Upper lobe of right lung (tissue), 1 donor: ENCODE results near the gene LPCAT4. TPM values are rescaled to one million over a fixed set of nuclear protein-coding genes. Genes with fewer than 3 reads are reported as not detected.

Source experiments
- ATAC-seq: fragments of 200-7000 bp; cut with Tn5 transposase; one replicate; pipeline ENCODE4 v1.9.1; 2020; ENCODE audit warnings: mild to moderate bottlenecking, moderate library complexity
- DNase-seq: peaks from one replicate; pipeline ENCODE4 v3.0.0-alpha.2; 2020
- H3K27ac ChIP-seq: fragments of 200-600 bp; one replicate; pipeline ENCODE4 v1.8.0; 2022
- H3K27me3 ChIP-seq: fragments of 200-600 bp; one replicate; pipeline ENCODE4 v1.8.0; 2022; ENCODE audit warnings: mild to moderate bottlenecking
- H3K36me3 ChIP-seq: fragments of 200-600 bp; one replicate; pipeline ENCODE4 v1.8.0; 2022
- H3K4me1 ChIP-seq: fragments of 200-600 bp; one replicate; pipeline ENCODE4 v1.8.0; 2022
- H3K4me3 ChIP-seq: fragments of 200-600 bp; one replicate; pipeline ENCODE4 v1.8.0; 2022; ENCODE audit warnings: mild to moderate bottlenecking
- H3K9me3 ChIP-seq: fragments of 200-600 bp; one replicate; pipeline ENCODE4 v1.8.0; 2022
- CTCF ChIP-seq: fragments of 200-600 bp; IDR thresholded peaks from one replicate; pipeline ENCODE4 v1.8.0; 2022; ENCODE audit warnings: antibody characterized with exemption
- intact Hi-C: fragments of 100-400 bp; cut with DNase I; formaldehyde crosslinking; loops from one replicate; pipeline ENCODE4 v1.11.0; 2022
- total RNA-seq: library from RNA; stranded (reverse); fragmentation: NEBNext Ultra II Directional; extraction: Animal tissue kit (Norgen Biotek cat#: 25700); gene quantifications from one replicate; pipeline ENCODE4 v1.2.1, GENCODE V29; 2021
- donor health status: DM: no; HTN: yes; CAD: no; lungs with severe emphysema.

LPCAT4 gene
- total RNA-seq, 1 donor from 2014 or later: 31.5 TPM

DNA sequence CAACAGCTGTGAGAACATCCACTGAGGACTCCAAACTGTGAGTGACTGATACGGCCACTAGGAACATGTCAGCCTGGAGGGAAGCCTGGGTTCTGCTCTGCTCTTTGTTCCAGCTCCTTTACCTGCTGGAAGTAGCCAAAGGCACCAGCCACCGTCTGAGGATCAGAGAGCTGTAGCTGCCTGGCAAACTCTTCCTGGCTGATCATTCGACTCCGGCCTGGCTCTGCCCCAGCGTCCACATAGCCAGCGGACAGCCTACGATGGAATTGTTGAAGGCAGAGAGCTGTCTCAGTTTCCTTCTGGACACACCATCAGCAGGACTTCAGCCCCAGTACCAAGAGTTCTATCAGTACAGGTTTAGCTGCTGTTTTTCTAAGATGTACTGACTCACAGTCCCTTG is 5.7 kb downstream of the LPCAT4 start:
- Histone ChIP-seq H3K9me3 (no peaks in the 10 kb centered on the region), H3K4me1 (peaks cover 9% of the 10 kb centered on the region), H3K36me3 (peaks cover 25% of the 10 kb centered on the region), H3K27ac (no peak overlapping the region), H3K27me3 (no peaks in the 10 kb centered on the region), H3K4me3 (no peak overlapping the region)
- intact Hi-C loops: no loop called here
- TF ChIP-seq CTCF: no peak
- no peak for ATAC-seq
- peak; percentile 35 for DNase-seq

GRCh38 chr15:34360298-34360697 is 6.7 kb downstream of the LPCAT4 start:
- Histone ChIP-seq H3K9me3 (no peaks in the 10 kb centered on the region), H3K27me3 (no peaks in the 10 kb centered on the region), H3K4me3 (no peak overlapping the region), H3K4me1 (no peaks in the 10 kb centered on the region), H3K36me3 (peaks cover 25% of the 10 kb centered on the region), H3K27ac (no peak overlapping the region)
- intact Hi-C loops: no loop called here
- no peak for ATAC-seq
- DNase-seq: no peak
- TF ChIP-seq CTCF: no peak

DNA sequence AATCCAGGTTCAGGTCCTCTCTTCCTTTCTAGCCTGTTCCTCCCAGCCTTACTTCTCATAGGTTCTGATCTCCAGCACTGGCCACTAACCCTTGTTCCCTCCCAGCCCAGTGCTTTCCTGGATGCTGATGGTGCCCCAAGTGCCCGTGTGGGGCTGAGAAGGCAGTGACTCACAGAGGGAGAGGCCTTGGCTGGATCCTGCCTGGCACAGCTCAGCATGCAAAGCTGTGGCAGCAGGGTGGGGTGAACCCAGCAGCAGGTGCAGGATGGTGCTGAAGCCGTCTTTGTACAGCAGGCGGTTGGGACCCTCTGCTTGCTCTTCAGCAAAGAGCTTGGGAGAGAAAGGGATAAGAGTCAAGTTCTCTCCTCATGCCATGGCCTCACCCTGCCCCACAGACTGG is 7.6 kb downstream of the LPCAT4 start:
- intact Hi-C loops: no loop called here
- TF ChIP-seq CTCF: no peak
- no peak overlapping the region for H3K27ac ChIP-seq
- peaks cover 25% of the 10 kb centered on the region for H3K36me3 ChIP-seq
- H3K27me3 ChIP-seq: no peaks in the 10 kb centered on the region
- no peaks in the 10 kb centered on the region for H3K9me3 ChIP-seq
- no peak for ATAC-seq
- H3K4me3 ChIP-seq: no peak overlapping the region
- DNase-seq: peak; percentile 47
- H3K4me1 ChIP-seq: no peaks in the 10 kb centered on the region

- ATAC-seq (no peak), DNase-seq (peak; percentile 26)
- Histone ChIP-seq H3K4me3 (no peak overlapping the region), H3K36me3 (peaks cover 25% of the 10 kb centered on the region), H3K9me3 (no peaks in the 10 kb centered on the region), H3K27ac (no peak overlapping the region), H3K4me1 (no peaks in the 10 kb centered on the region), H3K27me3 (no peaks in the 10 kb centered on the region)
- intact Hi-C loops: no loop called here
- TF ChIP-seq CTCF: no peak
Observed at GRCh38 chr15:34358948-34359347, 8.0 kb downstream of the LPCAT4 start.

DNA sequence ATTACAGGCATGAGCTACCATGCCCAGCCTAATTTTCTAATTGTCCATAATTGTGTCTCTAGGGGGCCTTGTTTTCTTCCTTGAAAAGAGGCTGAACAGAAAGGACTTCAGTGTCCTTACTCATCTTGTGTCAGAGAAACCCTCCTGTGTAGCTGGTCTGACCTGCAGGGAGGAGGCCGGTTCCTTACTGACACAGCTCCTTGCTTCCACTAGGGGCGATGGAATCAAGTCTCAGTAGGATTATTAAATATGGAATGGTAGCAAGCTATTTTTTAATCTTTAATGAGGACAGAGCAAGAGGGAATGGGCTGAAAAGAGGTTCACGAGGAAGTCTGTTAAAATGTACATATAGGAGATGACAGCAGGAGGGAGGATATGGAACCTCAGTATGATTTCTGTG is 8.6 kb downstream of the LPCAT4 start:
- no peak for ATAC-seq

More for the DNA sequence above, 8.6 kb downstream of the LPCAT4 start:
- no peak for DNase-seq
- Histone ChIP-seq H3K27ac (no peak overlapping the region), H3K4me3 (no peak overlapping the region), H3K27me3 (no peaks in the 10 kb centered on the region), H3K9me3 (no peaks in the 10 kb centered on the region), H3K4me1 (no peaks in the 10 kb centered on the region), H3K36me3 (peaks cover 25% of the 10 kb centered on the region)
- no peak for TF ChIP-seq CTCF
- intact Hi-C loops: no loop called here
